ENCODE data around the gene RTN4RL1.
A peak's percentile ranks its signal among the peaks of the same experiment; 100 is the strongest.

RTN4RL1 gene

DNA sequence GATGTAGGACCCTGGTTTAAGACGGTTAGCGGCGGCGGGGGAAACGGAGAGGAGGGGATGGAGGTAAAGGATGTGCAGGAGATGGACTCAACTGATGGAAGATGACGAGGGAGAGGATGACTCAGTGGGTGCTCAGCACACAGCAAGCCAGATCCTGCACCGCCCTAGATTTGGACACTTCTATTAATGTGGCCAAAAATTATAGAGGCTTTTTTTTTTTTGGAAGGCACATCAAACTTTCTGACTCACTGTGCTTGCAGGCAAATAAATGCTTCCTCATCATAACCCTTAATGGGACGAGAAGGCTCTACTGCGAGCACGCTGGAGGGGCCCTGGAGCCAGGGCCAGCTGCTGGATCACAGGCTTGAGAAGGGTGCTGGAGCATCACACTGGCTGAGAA lies 36.0 kb downstream of the RTN4RL1 start:
- H2AFZ ChIP-seq (ENCODE audit: low read depth, low read length): no peak overlapping the region
- H3K4me2 ChIP-seq (ENCODE audit: low read length, poor library complexity, severe bottlenecking): no peak overlapping the region
- H3K18ac ChIP-seq (ENCODE audit: low read depth in 1 of 2, low read length in 2 of 2): no peak overlapping the region
- H3K14ac ChIP-seq (ENCODE audit: low read length in 2 of 2): no peak overlapping the region
- peak overlapping the region; percentile 21 for H3K9ac ChIP-seq (ENCODE audit: low read length)
- peaks cover 9% of the 10 kb centered on the region for H3K4me1 ChIP-seq (ENCODE audit: control insufficient read depth, insufficient read depth, low read depth, low read length)
- H3K36me3 ChIP-seq (ENCODE audit: control insufficient read depth in 1 of 2, insufficient read depth in 2 of 2, low read depth in 1 of 2, low read length in 2 of 2): no peaks in the 10 kb centered on the region
- H3K4ac ChIP-seq (ENCODE audit: low read depth in 1 of 2, low read length in 2 of 2): no peak overlapping the region
- H2AK5ac ChIP-seq (ENCODE audit: low read length, severe bottlenecking): no peak overlapping the region
- H3K4me3 ChIP-seq (ENCODE audit: insufficient read depth in 1 of 2, low read depth in 1 of 2, low read length in 2 of 2): peak overlapping the region in 1 of 2 experiments; percentile 35
- H4K91ac ChIP-seq (ENCODE audit: low read length): no peak overlapping the region
- H4K8ac ChIP-seq (ENCODE audit: low read length): no peak overlapping the region
- peaks cover 1 to 3% of the 10 kb centered on the region in 2 experiments for H3K27me3 ChIP-seq (ENCODE audit: control insufficient read depth in 1 of 2, insufficient read depth in 1 of 2, low read length in 2 of 2)
- H2BK15ac ChIP-seq (ENCODE audit: low read depth, poor library complexity, severe bottlenecking): no peak overlapping the region
- no peak for DNase-seq
- H3K23ac ChIP-seq (ENCODE audit: low read length in 2 of 2): no peak overlapping the region
- WGBS: 87% methylated on average over 8 of the region's 10 CpGs
- no peak overlapping the region for H2BK120ac ChIP-seq (ENCODE audit: low read depth, low read length)
- no peak overlapping the region for H2BK12ac ChIP-seq (ENCODE audit: low read length in 2 of 2)
- H3K9me3 ChIP-seq (ENCODE audit: control insufficient read depth, low read length): no peaks in the 10 kb centered on the region
- H2BK5ac ChIP-seq (ENCODE audit: low read depth, low read length, poor library complexity, severe bottlenecking): no peak overlapping the region
- H3K79me1 ChIP-seq (replicated peaks; ENCODE audit: low read length, poor library complexity, severe bottlenecking): no peaks in the 10 kb centered on the region
- no peak overlapping the region for H3K27ac ChIP-seq (ENCODE audit: low read length, poor library complexity, severe bottlenecking)

DNA sequence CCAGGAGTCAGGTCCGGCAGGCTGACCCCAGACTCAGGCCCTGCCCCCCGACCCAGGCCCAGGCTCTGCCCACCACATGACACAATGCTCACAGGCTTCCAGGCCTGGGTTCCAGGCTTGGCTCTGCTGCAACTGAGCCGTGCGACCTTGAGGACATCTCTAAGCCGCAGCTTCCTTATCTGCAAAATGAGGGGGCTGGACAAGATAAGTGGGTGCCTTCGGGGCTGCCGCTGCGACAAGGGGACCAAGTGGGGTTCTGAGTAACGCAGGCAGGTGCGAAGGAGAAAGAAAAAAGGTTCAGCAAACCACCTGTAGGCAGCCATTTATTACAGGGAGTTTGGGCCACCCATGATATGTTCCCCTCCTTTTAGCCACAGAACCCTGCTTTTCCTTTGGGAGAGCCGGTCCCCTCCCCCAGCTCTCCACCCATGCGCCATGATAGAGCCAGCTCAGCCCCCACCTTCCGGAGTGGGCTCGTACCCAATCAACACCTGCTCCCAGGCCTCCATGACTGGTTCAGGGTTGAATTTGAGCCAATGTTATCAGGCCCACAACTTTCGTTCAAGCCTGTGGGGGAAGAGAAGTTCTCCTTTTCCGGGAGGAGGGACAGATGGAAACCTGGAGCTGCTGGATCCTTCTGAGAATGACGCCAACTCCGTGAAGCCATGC lies 38.2 kb downstream of the RTN4RL1 start:
- peaks cover 0 to 2% of the 10 kb centered on the region in 2 experiments for H3K27me3 ChIP-seq (ENCODE audit: control insufficient read depth in 1 of 2, insufficient read depth in 1 of 2, low read length in 2 of 2)
- no peak overlapping the region for H3K9ac ChIP-seq (ENCODE audit: low read length)
- H2AFZ ChIP-seq (ENCODE audit: low read depth, low read length): no peak overlapping the region
- no peaks in the 10 kb centered on the region for H3K9me3 ChIP-seq (ENCODE audit: control insufficient read depth, low read length)
- no peak overlapping the region for H2BK5ac ChIP-seq (ENCODE audit: low read depth, low read length, poor library complexity, severe bottlenecking)
- H3K4me1 ChIP-seq (ENCODE audit: control insufficient read depth, insufficient read depth, low read depth, low read length): peaks cover 21% of the 10 kb centered on the region
- no peak overlapping the region for H3K14ac ChIP-seq (ENCODE audit: low read length in 2 of 2)
- H3K4ac ChIP-seq (ENCODE audit: low read depth in 1 of 2, low read length in 2 of 2): no peak overlapping the region
- peak overlapping the region; percentile 47 for H2AK5ac ChIP-seq (ENCODE audit: low read length, severe bottlenecking)
- no peak overlapping the region for H3K4me3 ChIP-seq (ENCODE audit: insufficient read depth in 1 of 2, low read depth in 1 of 2, low read length in 2 of 2)
- no peaks in the 10 kb centered on the region for H3K36me3 ChIP-seq (ENCODE audit: control insufficient read depth in 1 of 2, insufficient read depth in 2 of 2, low read depth in 1 of 2, low read length in 2 of 2)
- WGBS: 87% methylated on average over 18 of the region's 18 CpGs
- H3K23ac ChIP-seq (ENCODE audit: low read length in 2 of 2): no peak overlapping the region
- no peaks in the 10 kb centered on the region for H3K79me1 ChIP-seq (replicated peaks; ENCODE audit: low read length, poor library complexity, severe bottlenecking)
- H3K4me2 ChIP-seq (ENCODE audit: low read length, poor library complexity, severe bottlenecking): no peak overlapping the region
- no peak overlapping the region for H3K18ac ChIP-seq (ENCODE audit: low read depth in 1 of 2, low read length in 2 of 2)
- H4K91ac ChIP-seq (ENCODE audit: low read length): no peak overlapping the region
- H2BK120ac ChIP-seq (ENCODE audit: low read depth, low read length): no peak overlapping the region
- no peak overlapping the region for H2BK12ac ChIP-seq (ENCODE audit: low read length in 2 of 2)
- no peak overlapping the region for H3K27ac ChIP-seq (ENCODE audit: low read length, poor library complexity, severe bottlenecking)
- no peak overlapping the region for H2BK15ac ChIP-seq (ENCODE audit: low read depth, poor library complexity, severe bottlenecking)
- DNase-seq: no peak
- no peak overlapping the region for H4K8ac ChIP-seq (ENCODE audit: low read length)

- no peak overlapping the region for H2BK120ac ChIP-seq (ENCODE audit: low read depth, low read length)
- H3K18ac ChIP-seq (ENCODE audit: low read depth in 1 of 2, low read length in 2 of 2): no peak overlapping the region
- H3K4ac ChIP-seq (ENCODE audit: low read depth in 1 of 2, low read length in 2 of 2): no peak overlapping the region
- no peak overlapping the region for H2AFZ ChIP-seq (ENCODE audit: low read depth, low read length)
- H3K9me3 ChIP-seq (ENCODE audit: control insufficient read depth, low read length): no peaks in the 10 kb centered on the region
- H3K27me3 ChIP-seq (ENCODE audit: control insufficient read depth in 1 of 2, insufficient read depth in 1 of 2, low read length in 2 of 2): peaks cover 0 to 2% of the 10 kb centered on the region in 2 experiments
- no peaks in the 10 kb centered on the region for H3K79me1 ChIP-seq (replicated peaks; ENCODE audit: low read length, poor library complexity, severe bottlenecking)
- WGBS: 64% methylated on average over 4 of the region's 4 CpGs
- no peak overlapping the region for H2BK5ac ChIP-seq (ENCODE audit: low read depth, low read length, poor library complexity, severe bottlenecking)
- H2BK15ac ChIP-seq (ENCODE audit: low read depth, poor library complexity, severe bottlenecking): no peak overlapping the region
- H3K4me2 ChIP-seq (ENCODE audit: low read length, poor library complexity, severe bottlenecking): no peak overlapping the region
- no peak overlapping the region for H4K8ac ChIP-seq (ENCODE audit: low read length)
- no peak overlapping the region for H3K4me3 ChIP-seq (ENCODE audit: insufficient read depth in 1 of 2, low read depth in 1 of 2, low read length in 2 of 2)
- H3K4me1 ChIP-seq (ENCODE audit: control insufficient read depth, insufficient read depth, low read depth, low read length): peaks cover 32% of the 10 kb centered on the region
- no peak for DNase-seq
- no peak overlapping the region for H3K27ac ChIP-seq (ENCODE audit: low read length, poor library complexity, severe bottlenecking)
- H3K14ac ChIP-seq (ENCODE audit: low read length in 2 of 2): no peak overlapping the region
- H3K9ac ChIP-seq (ENCODE audit: low read length): no peak overlapping the region
- no peaks in the 10 kb centered on the region for H3K36me3 ChIP-seq (ENCODE audit: control insufficient read depth in 1 of 2, insufficient read depth in 2 of 2, low read depth in 1 of 2, low read length in 2 of 2)
- H4K91ac ChIP-seq (ENCODE audit: low read length): no peak overlapping the region
- H2AK5ac ChIP-seq (ENCODE audit: low read length, severe bottlenecking): no peak overlapping the region
- H2BK12ac ChIP-seq (ENCODE audit: low read length in 2 of 2): no peak overlapping the region
- H3K23ac ChIP-seq (ENCODE audit: low read length in 2 of 2): no peak overlapping the region
Observed at GRCh38 chr17:1985686-1986085, 39.4 kb downstream of the RTN4RL1 start.

GRCh38 chr17:1985093-1985492 lies 40.0 kb downstream of the RTN4RL1 start:
- H3K23ac ChIP-seq (ENCODE audit: low read length in 2 of 2): no peak overlapping the region
- DNase-seq: no peak
- no peak overlapping the region for H2AFZ ChIP-seq (ENCODE audit: low read depth, low read length)
- H2BK12ac ChIP-seq (ENCODE audit: low read length in 2 of 2): no peak overlapping the region
- no peak overlapping the region for H2AK5ac ChIP-seq (ENCODE audit: low read length, severe bottlenecking)
- no peak overlapping the region for H3K27ac ChIP-seq (ENCODE audit: low read length, poor library complexity, severe bottlenecking)
- H3K4me1 ChIP-seq (ENCODE audit: control insufficient read depth, insufficient read depth, low read depth, low read length): peaks cover 32% of the 10 kb centered on the region
- H3K9me3 ChIP-seq (ENCODE audit: control insufficient read depth, low read length): no peaks in the 10 kb centered on the region
- no peak overlapping the region for H3K18ac ChIP-seq (ENCODE audit: low read depth in 1 of 2, low read length in 2 of 2)
- H3K4ac ChIP-seq (ENCODE audit: low read depth in 1 of 2, low read length in 2 of 2): no peak overlapping the region
- H3K4me3 ChIP-seq (ENCODE audit: insufficient read depth in 1 of 2, low read depth in 1 of 2, low read length in 2 of 2): no peak overlapping the region
- H2BK120ac ChIP-seq (ENCODE audit: low read depth, low read length): no peak overlapping the region
- H3K9ac ChIP-seq (ENCODE audit: low read length): no peak overlapping the region
- no peak overlapping the region for H4K8ac ChIP-seq (ENCODE audit: low read length)
- no peak overlapping the region for H2BK15ac ChIP-seq (ENCODE audit: low read depth, poor library complexity, severe bottlenecking)
- H3K4me2 ChIP-seq (ENCODE audit: low read length, poor library complexity, severe bottlenecking): no peak overlapping the region
- no peaks in the 10 kb centered on the region for H3K79me1 ChIP-seq (replicated peaks; ENCODE audit: low read length, poor library complexity, severe bottlenecking)
- H4K91ac ChIP-seq (ENCODE audit: low read length): no peak overlapping the region
- H3K36me3 ChIP-seq (ENCODE audit: control insufficient read depth in 1 of 2, insufficient read depth in 2 of 2, low read depth in 1 of 2, low read length in 2 of 2): no peaks in the 10 kb centered on the region
- H3K14ac ChIP-seq (ENCODE audit: low read length in 2 of 2): no peak overlapping the region
- 88% methylated on average over 4 of the region's 4 CpGs for WGBS
- H3K27me3 ChIP-seq (ENCODE audit: control insufficient read depth in 1 of 2, insufficient read depth in 1 of 2, low read length in 2 of 2): peaks cover 0 to 2% of the 10 kb centered on the region in 2 experiments
- H2BK5ac ChIP-seq (ENCODE audit: low read depth, low read length, poor library complexity, severe bottlenecking): no peak overlapping the region

Measured in mesenchymal stem cell (in vitro differentiated cells and primary cell).